WERI-Rb-1 (cell line): Measurements from ENCODE around the gene BPI.
"Not testable (repeated sequence)": the region's sequence is repeated elsewhere in the genome, so short reads cannot be mapped to it uniquely, and the experiment has no call there.

Experiments
- DNase-seq: peaks from one replicate; pipeline ENCODE4 v3.0.0-alpha.2; 2020
- H3K27ac ChIP-seq: fragments of 250-450 bp; sonication (Bioruptor Pico); 2 replicates; pipeline ENCODE4 v1.5.1; 2020; ENCODE audit warnings: mild to moderate bottlenecking, moderate library complexity
- H3K27me3 ChIP-seq: fragments of 250-450 bp; sonication (Bioruptor Pico); 2 replicates; pipeline ENCODE4 v1.5.1; 2021; ENCODE audit warnings: mild to moderate bottlenecking, low read depth, moderate library complexity; ENCODE audit not compliant: insufficient read depth, severe bottlenecking
- H3K36me3 ChIP-seq: fragments of 250-450 bp; sonication (Bioruptor Pico); 2 replicates; pipeline ENCODE4 v1.5.1; 2020; ENCODE audit warnings: mild to moderate bottlenecking, moderate library complexity
- H3K4me3 ChIP-seq: 2 replicates; pipeline ENCODE4 v1.5.1; 2011; ENCODE audit warnings: low read depth, mild to moderate bottlenecking, control low read depth, low read length
- H3K9me3 ChIP-seq: fragments of 250-450 bp; sonication (Bioruptor Pico); 2 replicates; pipeline ENCODE4 v1.5.1; 2021; ENCODE audit warnings: mild to moderate bottlenecking, moderate library complexity; ENCODE audit not compliant: severe bottlenecking
- TF ChIP-seq, protein P1 (sequence below): IDR thresholded peaks from 2 replicates; pipeline ENCODE4 v1.5.1; 2011; ENCODE audit warnings: low read depth, mild to moderate bottlenecking, control low read depth, inconsistent platforms, low read length

Gene BPI

DNA sequence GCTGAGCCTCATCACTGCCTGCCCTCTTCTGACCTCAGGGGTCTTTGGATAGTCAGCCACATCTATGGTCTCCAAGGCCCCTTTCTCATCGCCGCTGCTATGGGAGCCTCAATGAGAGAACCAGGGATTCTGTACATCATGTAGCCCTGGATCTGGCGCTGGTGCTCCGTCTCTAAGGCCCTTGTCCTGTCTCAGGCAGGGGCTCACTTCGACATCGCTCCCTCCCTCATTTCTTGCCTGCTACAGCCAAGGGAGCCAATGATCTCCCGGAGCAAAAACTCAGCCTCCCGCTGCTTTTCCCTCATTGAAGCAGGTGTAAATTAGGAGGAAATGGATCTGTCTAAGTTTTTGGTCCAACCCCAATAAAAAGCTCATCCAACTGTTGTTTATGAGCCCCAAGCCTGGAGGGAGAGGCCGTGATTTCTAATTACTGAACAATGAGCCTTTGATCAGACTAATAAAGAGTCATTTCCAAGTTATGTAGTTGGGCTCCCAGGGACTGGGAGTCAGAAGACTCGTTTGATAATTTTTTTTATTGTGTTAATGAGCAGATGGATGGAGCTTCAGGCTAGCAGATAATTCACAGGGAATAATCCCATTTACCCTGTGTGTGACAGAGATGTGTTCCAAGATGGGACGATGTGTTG lies 73.2 kb downstream of the BPI start:
- Histone ChIP-seq H3K4me3 (no peak overlapping the region), H3K27me3 (no peaks in the 10 kb centered on the region), H3K27ac (no peak overlapping the region), H3K9me3 (no peaks in the 10 kb centered on the region), H3K36me3 (no peaks in the 10 kb centered on the region)
- no peak for DNase-seq
- TF ChIP-seq, protein P1, sequence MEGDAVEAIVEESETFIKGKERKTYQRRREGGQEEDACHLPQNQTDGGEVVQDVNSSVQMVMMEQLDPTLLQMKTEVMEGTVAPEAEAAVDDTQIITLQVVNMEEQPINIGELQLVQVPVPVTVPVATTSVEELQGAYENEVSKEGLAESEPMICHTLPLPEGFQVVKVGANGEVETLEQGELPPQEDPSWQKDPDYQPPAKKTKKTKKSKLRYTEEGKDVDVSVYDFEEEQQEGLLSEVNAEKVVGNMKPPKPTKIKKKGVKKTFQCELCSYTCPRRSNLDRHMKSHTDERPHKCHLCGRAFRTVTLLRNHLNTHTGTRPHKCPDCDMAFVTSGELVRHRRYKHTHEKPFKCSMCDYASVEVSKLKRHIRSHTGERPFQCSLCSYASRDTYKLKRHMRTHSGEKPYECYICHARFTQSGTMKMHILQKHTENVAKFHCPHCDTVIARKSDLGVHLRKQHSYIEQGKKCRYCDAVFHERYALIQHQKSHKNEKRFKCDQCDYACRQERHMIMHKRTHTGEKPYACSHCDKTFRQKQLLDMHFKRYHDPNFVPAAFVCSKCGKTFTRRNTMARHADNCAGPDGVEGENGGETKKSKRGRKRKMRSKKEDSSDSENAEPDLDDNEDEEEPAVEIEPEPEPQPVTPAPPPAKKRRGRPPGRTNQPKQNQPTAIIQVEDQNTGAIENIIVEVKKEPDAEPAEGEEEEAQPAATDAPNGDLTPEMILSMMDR = no peak

DNA sequence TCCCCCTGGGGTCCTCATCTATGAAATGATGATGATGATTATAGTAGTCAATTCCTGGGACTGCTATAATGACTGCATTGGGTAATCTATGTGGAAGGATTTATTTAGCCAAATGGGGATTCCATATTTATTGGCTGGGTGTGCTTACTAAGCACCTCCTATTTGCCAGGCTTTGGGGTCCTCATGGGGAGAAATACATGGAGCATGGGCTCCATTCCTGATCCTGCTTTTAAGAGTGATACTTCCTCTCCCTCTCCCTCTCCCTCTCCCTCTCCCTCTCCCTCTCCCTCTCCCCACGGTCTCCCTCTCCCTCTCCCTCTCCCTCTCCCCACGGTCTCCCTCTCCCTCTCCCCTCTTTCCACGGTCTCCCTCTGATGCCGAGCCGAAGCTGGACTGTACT lies 73.9 kb downstream of the BPI start:
- H3K27me3 ChIP-seq, H3K27ac ChIP-seq, H3K36me3 ChIP-seq, DNase-seq, H3K9me3 ChIP-seq, H3K4me3 ChIP-seq: not testable (repeated sequence)

DNA sequence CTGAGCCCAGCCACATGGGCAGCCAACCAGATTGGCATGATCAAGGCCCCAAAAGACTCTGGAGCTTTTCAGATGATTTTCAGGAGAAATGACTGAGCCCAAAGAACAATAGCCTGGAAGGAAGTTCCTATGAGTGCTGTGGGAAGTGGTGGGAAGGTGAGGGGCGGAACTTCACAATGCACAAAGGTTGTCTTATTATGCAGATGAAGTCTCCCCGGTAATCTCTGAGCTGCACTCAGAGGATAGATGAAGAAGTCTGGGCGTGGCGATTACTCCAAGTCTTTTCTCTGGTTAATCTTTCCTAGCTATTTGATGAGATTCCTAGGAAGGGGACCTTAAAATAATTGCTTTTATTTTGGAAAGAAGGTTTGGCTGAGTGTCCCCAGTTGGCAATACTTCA lies 79.2 kb downstream of the BPI start:
- H3K4me3 ChIP-seq = no peak overlapping the region
- TF ChIP-seq, protein P1 = no peak
- H3K9me3 ChIP-seq = no peaks in the 10 kb centered on the region
- H3K36me3 ChIP-seq = no peaks in the 10 kb centered on the region
- H3K27ac ChIP-seq = no peak overlapping the region
- no peak for DNase-seq
- no peaks in the 10 kb centered on the region for H3K27me3 ChIP-seq

DNA sequence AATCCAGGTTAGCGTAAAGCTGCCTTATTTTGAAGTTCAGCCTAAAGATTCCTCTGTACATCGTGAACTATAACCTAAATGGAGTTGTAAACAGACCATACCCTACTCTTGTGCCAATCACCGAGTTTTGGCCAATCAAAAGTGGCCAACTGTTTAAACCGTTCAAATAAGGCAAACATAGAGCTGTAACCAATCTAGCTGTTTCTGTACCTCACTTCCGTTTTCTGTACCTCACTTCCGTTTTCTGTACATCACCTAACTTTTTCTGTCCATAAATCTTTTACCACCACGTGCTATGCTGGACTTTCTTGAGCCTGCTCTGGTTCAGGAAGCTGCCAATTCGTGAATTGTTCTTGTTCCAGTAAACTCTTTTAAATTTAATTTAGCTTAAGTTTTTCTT lies 82.0 kb downstream of the BPI start:
- Histone ChIP-seq H3K27me3 (no peaks in the 10 kb centered on the region), H3K9me3 (no peaks in the 10 kb centered on the region), H3K36me3 (no peaks in the 10 kb centered on the region), H3K4me3 (no peak overlapping the region), H3K27ac (no peak overlapping the region)
- no peak for DNase-seq
- TF ChIP-seq, protein P1 = no peak

DNA sequence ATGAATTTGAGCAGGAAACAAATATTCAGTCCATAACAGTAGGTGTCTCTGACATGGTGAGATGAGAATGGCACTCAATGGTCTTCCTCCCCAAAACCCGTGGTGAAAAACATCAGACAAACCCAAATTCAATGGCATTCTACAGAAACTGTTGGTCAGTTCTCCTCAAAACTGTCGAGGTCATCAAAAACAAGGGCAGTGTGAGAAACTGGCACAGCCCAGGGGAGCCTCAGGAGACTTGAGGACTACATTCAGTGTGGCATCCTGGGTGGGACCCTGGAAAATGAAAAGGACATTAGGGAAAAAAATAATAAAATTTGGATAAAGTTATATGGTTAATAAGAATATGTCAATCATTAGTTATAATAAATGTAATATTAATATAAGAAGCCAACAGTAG lies 82.9 kb downstream of the BPI start:
- Histone ChIP-seq H3K27ac (no peak overlapping the region), H3K27me3 (no peaks in the 10 kb centered on the region), H3K9me3 (no peaks in the 10 kb centered on the region), H3K36me3 (no peaks in the 10 kb centered on the region), H3K4me3 (no peak overlapping the region)
- TF ChIP-seq, protein P1 = no peak
- DNase-seq = no peak
